Measurements from ENCODE around the gene BCAP29. TPM values are rescaled to one million over a fixed set of nuclear protein-coding genes. Genes with fewer than 3 reads are reported as not detected.

The BCAP29 gene
- total RNA-seq, 1 donor from 2014 or later = 49.6 TPM

DNA sequence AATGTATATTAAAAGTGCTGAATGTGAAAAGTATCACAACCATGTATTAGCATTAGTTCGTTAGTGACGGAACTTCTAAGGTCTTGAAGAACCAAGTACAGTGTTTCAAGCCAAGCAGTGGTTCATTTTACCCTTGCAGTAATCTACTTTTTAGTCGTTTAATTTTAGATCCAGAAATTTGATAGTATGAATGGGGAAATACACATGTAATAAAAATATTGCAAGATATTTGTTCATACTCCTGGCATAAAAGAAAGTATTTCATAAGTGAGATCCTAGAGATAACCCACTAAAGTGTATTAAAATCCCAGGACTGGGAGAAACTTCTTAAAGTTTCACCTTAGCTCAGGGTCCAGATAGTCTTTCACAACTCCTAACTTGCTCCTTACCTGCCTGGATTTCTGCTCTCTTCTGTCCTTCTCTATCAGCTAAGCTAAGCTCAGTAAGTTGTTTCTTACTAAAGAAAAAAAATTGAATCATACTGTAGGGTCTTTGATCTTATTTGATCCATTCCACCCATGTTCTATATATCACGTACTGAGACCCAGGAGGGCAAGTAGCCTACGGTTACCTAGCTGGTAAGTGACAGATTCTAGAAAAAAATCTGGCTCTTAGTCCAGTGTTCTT lies 1.5 kb downstream of the BCAP29 start:
- no peak for DNase-seq (ENCODE audit: low read depth in 2 of 2)

DNA sequence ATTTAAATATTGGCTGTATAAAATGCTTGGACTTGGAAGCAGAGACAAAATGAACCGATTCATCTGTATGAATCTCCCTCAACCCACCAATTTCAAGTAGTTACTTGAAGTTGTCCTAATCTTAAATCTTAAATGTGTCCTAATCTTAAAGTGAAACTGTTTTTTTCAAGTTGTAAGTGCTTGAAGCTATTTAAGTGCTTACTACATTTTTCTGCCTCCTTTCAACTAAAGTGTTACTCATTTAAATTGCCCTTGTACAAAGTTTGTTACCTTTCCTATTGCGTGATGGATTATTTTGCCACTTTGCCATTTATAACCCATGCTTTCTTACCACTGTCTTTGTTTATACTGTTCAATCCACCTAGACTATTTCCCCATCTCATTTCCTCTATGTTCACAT lies 2.8 kb downstream of the BCAP29 start:
- no peak for DNase-seq (ENCODE audit: low read depth in 2 of 2)

DNA sequence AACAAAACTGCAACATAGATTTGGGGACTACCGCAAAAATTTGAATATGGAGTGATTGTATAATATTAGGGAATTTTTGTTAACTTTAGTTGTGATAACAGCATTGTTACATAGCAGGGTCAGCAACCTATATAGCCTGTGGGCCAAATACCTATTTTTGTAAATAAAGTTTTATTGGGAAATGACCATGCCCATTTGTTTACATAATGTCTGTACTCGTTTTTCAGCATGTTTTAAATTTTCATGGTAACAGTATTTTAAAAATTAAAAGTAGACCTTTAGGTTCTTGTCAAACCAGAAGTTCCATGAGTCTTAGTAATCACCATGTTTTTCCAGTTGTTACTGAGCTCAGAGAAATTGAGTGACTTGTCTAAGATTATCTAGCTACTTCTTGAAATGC lies 4.7 kb downstream of the BCAP29 start:
- no peak for DNase-seq (ENCODE audit: low read depth in 2 of 2)

DNA sequence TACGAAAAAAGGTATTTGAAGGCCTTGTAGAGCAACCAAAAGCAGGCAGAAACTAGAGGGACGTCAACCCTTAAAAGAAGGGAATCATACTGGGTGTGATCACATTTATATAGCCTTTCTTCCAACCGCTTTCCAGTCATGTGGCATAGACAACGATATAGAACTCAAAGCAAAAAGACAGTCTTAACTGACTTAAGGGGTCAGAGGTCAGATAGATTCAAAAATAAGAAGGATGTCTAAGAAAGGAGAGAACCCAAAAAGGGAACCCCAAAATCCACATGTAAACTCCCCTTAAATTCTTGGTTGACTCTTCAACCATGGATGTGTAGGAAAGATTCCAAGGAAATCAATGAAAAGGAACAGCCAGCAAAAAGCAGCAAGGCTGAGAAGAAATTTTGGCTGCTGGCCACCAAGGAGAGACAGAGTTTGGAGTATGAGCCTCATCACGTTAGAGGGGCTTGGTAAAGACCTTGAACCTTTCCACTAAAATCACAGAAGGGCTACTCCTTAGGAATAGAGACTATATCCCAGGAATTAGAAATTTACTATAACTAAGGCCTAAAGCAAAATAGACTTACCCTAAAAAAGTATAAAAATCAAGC lies 8.6 kb downstream of the BCAP29 start:
- DNase-seq (ENCODE audit: low read depth in 2 of 2) = no peak

DNA sequence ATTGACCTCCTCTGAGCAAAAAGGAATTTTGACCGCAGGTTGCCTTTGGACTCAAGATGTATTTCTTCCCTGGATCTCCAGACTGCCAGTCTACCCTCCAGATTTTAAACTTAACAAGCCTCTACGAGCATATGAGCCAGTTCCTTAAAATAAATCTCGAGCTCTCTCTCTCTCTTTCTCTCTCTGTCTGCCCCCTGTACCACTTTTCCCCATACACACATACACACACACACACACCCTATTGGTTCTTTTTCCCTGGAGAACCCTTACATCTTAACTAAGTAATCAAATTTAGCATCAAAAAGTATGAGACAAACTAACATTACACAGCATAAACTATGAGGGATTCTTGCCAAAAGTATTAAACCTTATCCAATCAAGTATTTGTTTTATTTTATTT lies 11.4 kb downstream of the BCAP29 start:
- no peak for DNase-seq (ENCODE audit: low read depth in 2 of 2)

DNA sequence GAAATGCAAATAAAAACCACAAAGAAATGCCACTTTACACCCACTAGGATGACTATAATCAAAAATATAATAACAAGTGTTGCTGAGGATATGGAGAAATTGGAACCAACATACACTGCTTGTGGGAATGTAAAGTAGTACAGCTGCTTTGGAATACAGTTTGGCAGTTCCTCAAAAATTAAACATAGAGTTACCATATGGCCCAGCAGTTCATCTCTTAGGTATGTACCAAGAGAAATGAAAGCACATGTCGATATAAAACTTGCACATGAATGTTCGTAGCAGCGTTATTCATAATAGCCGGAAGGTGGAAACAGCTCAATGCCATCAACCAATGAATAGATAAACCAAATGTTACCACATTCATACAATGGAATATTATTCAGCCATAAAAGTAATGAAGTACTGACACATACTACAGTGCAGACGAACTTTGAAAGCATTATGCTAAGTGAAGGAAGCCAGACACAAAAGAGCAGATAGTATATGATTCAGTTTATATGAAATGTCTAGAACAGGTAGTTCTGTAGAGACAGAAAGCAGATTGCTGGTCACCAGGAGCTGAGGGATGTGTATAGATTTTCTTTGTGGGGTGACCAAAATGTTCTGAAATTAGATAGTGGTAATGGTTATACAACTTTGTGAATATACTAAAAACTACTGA lies 12.4 kb downstream of the BCAP29 start:
- no peak for DNase-seq (ENCODE audit: low read depth in 2 of 2)

- DNase-seq (ENCODE audit: low read depth in 2 of 2) = no peak
Measured at GRCh38 chr7:107593025-107593410, 13.0 kb downstream of the BCAP29 start.

DNA sequence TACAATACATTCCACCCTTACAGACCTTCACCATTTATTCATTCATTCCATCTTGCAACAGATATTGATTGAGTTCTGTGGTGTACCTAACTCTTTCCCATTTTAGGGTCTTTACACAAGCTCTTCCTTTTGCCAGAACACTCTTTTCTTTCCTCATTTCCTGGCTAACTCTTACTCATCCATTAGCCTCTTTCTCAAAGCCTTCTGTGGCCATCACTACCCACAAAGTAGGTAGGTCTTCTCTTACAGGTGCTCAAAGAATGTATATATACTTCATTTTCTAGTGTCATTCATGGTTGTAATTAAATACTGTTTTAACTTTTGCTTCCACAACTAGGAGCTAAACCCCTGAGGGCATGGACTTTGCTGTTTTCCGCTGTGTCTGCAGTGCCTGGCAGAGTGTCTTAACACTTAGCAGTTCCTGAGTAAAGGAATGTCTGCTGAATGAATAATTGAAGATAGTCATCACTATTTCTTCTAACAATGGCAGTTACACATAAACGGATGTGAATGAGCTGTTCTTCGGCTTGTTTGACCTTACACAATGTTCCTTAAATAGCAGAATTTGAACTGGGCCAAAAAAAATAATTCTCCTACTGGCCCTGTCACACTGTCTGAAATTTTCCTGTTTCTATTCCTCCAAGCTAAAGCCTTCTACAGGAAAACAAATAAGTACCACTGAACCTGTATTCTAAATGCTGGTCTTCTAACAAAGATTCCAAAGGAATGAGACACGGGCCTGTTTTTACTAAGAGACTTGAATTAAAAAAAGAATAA lies 15.1 kb downstream of the BCAP29 start:
- peak; percentile 63 to 97 for DNase-seq (ENCODE audit: low read depth in 2 of 2)

DNA sequence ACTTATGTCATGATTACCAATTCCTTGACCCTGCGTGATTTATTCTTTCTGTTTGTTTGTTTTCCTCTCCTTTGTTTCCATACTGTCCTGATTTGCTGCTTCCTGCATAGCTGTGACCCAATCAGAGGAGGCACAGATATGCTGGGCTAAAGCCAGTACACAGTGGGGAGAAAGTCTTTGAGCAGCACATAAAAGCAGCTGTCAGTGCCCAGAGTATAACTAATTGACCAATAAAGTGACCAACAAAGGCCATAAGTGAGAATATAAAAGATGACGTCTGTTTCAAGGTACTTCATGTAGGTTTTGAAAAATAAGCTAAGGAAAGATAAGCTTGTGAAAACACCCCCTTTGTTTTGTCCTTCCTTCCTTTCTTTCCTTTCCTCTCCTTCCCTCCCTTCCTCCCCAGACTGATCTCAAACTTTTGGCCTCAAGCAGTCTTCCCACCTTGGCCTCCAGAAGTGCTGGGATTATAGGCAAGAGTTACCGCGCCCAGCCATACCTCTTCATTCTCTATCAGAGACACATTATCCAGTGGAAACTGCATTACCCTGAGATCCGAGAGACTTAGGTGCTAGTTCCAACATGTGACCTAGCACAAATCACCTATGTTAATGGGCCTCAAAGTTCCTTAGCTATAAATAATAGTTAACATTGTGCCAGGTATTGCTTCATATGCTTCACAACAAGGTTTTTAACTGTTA lies 17.0 kb downstream of the BCAP29 start:
- DNase-seq (ENCODE audit: low read depth in 2 of 2) = peak in 1 of 2 donors; percentile 92

- no peak for DNase-seq (ENCODE audit: low read depth in 2 of 2)
Measured at GRCh38 chr7:107597582-107597916, 17.5 kb downstream of the BCAP29 start.

- DNase-seq (ENCODE audit: low read depth in 2 of 2) = no peak
Measured at GRCh38 chr7:107597953-107598352, 17.9 kb downstream of the BCAP29 start.

DNA sequence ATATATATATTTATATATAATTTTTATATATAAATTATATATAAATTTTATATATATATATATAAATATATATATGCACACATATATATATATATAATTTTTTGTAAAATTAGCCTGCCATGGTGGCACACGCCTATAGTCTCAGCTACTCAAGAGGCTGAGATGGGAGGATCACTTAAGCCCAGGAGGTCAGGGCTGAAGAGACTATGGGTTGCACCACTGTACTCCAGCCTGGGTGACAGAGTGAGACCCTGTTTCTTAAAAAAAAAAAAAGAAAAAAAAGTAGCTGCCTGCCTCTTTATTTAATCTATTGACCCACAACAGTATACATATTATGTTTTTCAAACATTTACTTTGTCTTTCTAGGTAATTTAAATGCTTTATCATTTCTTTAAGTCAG lies 19.2 kb downstream of the BCAP29 start:
- no peak for DNase-seq (ENCODE audit: low read depth in 2 of 2)

DNA sequence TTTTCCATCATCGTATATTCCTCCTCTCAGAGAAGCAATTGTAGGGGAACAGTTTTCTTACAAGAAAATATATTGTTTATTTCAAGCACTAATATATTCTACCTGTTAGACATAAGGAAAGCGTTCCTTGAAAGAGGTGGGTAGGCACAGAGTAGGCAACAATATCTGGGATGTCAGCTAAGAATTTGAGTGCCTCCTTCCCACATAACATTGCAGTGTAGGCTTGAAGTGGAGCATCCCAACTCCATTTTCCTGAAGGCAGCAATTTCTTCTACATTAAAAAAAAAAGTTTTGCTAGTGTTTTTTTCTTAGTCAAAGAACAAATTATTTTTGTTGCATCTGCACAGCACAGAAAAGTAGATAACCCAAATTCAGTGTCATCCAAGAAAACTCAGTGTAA lies 20.8 kb downstream of the BCAP29 start:
- DNase-seq (ENCODE audit: low read depth in 2 of 2) = no peak

GRCh38 chr7:107605218-107605815 lies 25.3 kb downstream of the BCAP29 start:
- no peak for DNase-seq (ENCODE audit: low read depth in 2 of 2)

DNA sequence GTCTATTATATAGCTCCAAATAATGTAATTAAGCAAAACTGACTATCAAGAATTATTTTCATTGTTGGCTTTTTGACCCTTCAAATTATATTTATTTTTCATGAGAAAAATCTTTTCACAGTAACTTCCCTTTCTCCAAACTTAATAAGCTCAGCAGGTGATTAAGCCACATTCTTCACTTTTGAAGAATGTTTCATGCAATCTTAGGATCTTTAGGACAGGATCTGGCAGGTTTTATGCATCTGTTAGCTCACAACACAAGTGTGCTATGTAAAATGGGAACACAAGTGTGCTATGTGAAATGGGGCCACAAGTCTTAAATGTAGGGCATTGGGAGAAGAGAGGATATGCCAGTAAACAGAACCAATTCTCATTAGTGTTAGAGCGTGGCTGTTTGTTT lies 26.3 kb downstream of the BCAP29 start:
- DNase-seq (ENCODE audit: low read depth in 2 of 2) = no peak

GRCh38 chr7:107609811-107610261 lies 29.8 kb downstream of the BCAP29 start:
- peak; percentile 67 to 84 for DNase-seq (ENCODE audit: low read depth in 2 of 2)

DNA sequence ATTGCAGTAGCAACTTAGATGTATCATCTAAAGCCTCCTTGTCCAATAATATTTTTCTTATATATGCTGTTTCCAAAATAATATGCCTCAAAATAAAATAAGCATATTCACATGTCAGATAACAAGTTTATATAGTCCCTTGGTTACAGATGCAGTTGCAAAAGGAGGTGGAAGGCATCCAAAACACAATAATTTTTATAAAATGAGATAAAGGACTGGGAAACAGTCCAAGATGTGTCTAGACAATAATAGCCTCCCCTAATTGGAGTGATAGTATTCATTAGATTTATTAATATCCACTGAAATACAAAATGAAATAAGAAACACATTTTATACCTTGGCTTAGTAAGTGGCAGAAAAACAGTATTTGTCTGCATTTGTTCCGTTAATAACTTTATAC lies 30.3 kb downstream of the BCAP29 start:
- no peak for DNase-seq (ENCODE audit: low read depth in 2 of 2)

- no peak for DNase-seq (ENCODE audit: low read depth in 2 of 2)
Measured at GRCh38 chr7:107613439-107613838, 33.4 kb downstream of the BCAP29 start.

DNA sequence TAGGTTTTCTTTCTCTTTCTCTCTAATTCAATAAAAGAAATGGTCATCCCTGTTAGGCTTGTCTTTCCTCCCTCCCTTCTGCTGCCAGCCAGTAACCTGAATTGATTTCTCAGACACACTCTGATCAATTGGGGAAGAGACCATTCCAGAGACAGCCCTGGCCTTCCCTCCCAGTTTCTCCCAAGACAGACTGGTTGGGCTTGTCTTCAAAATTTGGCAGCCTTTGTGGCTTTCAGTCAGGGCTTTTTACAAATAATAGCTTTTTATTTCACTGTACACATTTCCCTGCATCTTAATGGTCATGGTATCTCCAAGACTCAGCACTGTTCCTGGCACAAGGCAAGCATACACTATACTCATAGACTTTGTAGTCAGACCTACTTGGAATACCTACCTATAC lies 33.9 kb downstream of the BCAP29 start:
- DNase-seq (ENCODE audit: low read depth in 2 of 2) = no peak

GRCh38 chr7:107614425-107614824 lies 34.4 kb downstream of the BCAP29 start:
- no peak for DNase-seq (ENCODE audit: low read depth in 2 of 2)

GRCh38 chr7:107615910-107616680 lies 36.0 kb downstream of the BCAP29 start:
- DNase-seq (ENCODE audit: low read depth in 2 of 2) = no peak
